ENCODE measurements around the gene PITRM1.

The PITRM1 gene

DNA sequence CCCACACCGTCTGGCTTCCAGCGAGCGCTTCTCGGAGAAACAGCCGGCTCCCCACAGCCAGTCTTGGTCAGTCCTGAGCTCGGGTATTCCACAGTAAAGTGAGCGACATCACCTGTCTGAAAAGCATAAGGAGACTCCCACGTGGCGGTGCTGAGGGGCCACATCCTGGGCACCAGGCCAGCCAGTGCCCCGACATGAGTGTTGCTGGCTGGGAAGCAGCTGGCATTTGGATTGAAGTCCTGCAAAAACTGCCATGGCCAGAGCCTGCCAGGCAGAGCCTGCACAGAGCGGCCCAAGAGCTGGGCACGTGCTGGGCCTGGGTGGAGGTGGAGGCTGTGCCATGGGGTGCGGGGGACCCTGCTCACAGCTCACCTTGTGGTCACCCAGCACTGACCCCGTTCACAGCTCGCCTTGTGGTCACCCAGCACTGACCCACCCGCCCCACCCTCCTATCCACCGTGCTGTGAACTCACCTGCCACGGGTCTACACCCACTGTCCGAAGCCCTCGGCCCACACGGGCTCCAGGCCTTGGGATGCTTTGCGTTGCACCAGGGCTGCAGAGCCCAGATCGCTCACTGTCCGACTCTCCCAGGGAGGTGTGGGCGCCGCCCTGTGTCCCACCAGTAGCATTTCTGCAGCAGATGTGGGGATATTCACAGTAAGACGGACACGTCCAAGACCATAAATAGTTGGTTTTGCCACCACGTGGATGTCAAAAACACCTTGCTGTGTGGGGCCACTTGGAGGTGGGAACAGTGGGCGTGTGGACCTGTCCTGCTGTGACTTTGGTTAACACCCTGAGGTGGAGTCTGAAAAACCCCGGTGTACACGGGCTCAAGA, 48.8 kb downstream of the PITRM1 start:
- no peak for TF ChIP-seq POLR2A (IDR thresholded peaks at IDR 0.05; ENCODE audit: low read depth, low read length)
- no peak for TF ChIP-seq TAF1 (IDR thresholded peaks at IDR 0.05; ENCODE audit: borderline replicate concordance, low read depth, low read length)
- no peak for DNase-seq (ENCODE audit: insufficient read length)
- FAIRE-seq = no peak

DNA sequence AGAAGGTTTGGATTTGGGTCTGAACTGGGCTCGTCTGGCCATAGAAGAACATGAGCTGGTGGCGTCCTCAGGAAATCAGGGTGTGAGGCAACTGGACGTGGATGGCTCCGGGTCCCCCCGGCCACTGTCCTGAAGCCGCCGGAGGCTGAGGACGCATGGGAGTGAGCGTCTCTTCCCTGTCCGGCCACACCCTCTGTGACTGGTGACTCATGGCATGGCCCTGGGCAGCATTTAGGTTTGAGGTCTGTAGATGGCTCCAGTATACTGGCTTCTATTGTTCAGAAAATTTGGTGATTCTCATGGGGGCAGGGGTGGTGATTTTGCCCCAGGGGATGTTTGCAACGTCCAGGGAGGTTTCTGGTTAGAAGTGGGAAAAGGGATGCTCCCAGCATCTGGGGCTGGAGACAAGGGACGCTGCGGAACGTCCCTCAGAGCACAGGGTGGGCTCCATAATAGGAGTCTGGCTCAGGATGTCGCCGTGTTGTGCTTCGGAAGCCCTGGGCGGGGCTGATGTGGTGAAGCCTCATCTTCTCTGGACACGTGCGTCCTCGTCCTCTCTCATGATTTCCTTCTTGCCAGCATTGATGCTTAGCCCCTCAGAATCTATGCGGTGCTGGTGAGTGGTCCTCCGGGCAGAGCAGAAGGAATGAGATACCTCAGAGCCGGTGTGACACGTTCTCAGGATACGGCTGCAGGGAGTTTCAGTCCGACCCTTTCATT, 49.9 kb downstream of the PITRM1 start:
- FAIRE-seq = no peak
- TF ChIP-seq POLR2AphosphoS5 (IDR thresholded peaks at IDR 0.05; ENCODE audit: low read depth, low read length) (no peak), TAF1 (IDR thresholded peaks at IDR 0.05; ENCODE audit: borderline replicate concordance, low read depth, low read length) (no peak), POLR2A (IDR thresholded peaks at IDR 0.05; ENCODE audit: low read depth, low read length) (no peak)
- no peak for DNase-seq (ENCODE audit: insufficient read length)

DNA sequence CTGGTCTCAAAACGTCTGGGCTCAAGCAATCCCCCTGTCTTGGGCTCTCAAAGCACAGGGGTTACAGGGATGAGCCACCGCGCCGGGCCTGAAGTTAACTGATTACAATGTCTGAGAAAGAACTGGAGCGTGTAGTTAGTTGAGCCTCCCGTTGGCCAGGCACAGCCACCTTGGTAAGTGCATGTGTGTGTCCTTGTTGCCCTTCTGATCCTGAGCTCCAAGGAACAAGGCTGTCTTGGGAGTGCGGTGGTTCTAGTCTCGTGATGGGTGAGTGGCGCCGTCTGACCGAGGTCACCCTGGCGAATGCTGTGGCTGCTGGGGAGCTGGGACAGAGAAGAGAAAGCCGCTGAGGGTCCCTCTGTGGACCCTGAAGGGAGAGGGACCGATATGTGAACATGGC, 50.5 kb downstream of the PITRM1 start:
- FAIRE-seq (no peak), DNase-seq (ENCODE audit: insufficient read length) (no peak)
- TF ChIP-seq POLR2AphosphoS5 (IDR thresholded peaks at IDR 0.05; ENCODE audit: low read depth, low read length) (no peak), POLR2A (IDR thresholded peaks at IDR 0.05; ENCODE audit: low read depth, low read length) (no peak), TAF1 (IDR thresholded peaks at IDR 0.05; ENCODE audit: borderline replicate concordance, low read depth, low read length) (no peak)

DNA sequence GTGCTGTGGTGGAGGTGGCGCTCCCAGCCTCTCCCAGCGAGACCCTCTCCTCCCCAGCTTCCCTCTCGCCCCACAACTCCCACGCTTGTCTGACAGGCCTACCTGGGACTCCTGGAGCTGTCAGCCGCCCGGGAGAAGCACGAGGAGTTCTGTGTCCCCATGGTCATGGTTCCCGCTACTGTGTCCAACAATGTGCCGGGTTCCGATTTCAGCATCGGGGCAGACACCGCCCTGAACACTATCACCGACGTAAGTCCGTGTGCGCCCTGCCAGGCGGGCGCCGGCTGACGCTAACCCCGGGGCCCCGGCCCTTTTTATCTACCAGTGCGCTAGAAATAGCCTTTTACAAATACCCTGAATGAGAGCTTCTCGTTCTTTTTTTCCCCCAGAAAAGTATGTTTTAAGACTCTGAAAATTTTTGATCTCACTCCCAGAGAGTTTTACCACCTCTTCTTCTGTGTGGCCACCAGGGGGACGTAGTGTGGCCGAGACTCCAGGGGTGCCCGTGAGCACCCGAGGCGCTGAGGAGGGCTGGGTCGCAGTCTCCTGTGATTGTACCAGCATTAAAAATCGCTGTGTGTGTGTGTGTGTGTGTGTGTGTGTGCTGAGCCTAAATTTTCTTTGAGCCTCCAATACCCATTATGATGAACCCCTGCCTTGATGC, 52.7 kb downstream of the PITRM1 start:
- no peak for FAIRE-seq
- TF ChIP-seq TAF1 (IDR thresholded peaks at IDR 0.05; ENCODE audit: borderline replicate concordance, low read depth, low read length) (no peak), POLR2AphosphoS5 (IDR thresholded peaks at IDR 0.05; ENCODE audit: low read depth, low read length) (no peak), POLR2A (IDR thresholded peaks at IDR 0.05; ENCODE audit: low read depth, low read length) (no peak)
- DNase-seq (ENCODE audit: insufficient read length) = no peak

GRCh38 chr10:3118641-3119091, 53.9 kb downstream of the PITRM1 start:
- TF ChIP-seq POLR2A (IDR thresholded peaks at IDR 0.05; ENCODE audit: low read depth, low read length) = no peak
- no peak for TF ChIP-seq POLR2AphosphoS5 (IDR thresholded peaks at IDR 0.05; ENCODE audit: low read depth, low read length)
- TF ChIP-seq TAF1 (IDR thresholded peaks at IDR 0.05; ENCODE audit: borderline replicate concordance, low read depth, low read length) = no peak
- DNase-seq (ENCODE audit: insufficient read length) (no peak), FAIRE-seq (no peak)

GRCh38 chr10:3117486-3117885, 55.1 kb downstream of the PITRM1 start:
- DNase-seq (ENCODE audit: insufficient read length) (no peak), FAIRE-seq (no peak)
- TF ChIP-seq POLR2AphosphoS5 (IDR thresholded peaks at IDR 0.05; ENCODE audit: low read depth, low read length) = no peak

DNA sequence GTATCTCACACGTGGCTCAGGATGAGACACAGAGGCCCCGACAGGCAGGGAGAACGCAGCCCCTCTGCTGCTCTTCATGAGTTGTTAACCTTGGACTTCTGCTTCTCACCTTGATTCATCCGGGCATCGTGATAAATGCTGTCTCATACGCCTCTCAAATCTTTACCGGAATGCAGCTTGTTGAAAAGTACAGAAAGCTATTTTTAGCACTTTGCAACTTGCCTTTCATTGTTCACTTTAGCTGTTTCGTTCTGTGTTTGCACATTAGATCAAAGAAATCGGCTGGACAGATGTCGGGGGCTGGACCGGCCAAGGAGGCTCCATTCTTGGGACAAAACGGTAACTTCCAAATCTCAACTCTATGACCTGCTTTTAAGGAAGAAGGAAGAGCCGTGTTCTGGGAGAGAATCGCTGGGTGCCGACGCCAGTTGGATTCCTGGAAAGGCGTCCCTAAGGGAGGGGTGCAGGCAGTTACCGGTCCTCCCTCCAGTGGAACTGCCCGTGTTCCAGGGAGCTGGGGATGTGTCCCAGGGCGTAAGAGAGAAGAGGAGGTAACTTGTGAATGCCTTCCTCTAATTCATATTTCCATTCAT, 56.0 kb downstream of the PITRM1 start:
- no peak for FAIRE-seq
- TF ChIP-seq POLR2AphosphoS5 (IDR thresholded peaks at IDR 0.05; ENCODE audit: low read depth, low read length) (no peak), TAF1 (IDR thresholded peaks at IDR 0.05; ENCODE audit: borderline replicate concordance, low read depth, low read length) (no peak), POLR2A (IDR thresholded peaks at IDR 0.05; ENCODE audit: low read depth, low read length) (no peak)
- no peak for DNase-seq (ENCODE audit: insufficient read length)

GRCh38 chr10:3115685-3116084, 56.9 kb downstream of the PITRM1 start:
- TF ChIP-seq POLR2AphosphoS5 (IDR thresholded peaks at IDR 0.05; ENCODE audit: low read depth, low read length) = no peak
- TF ChIP-seq TAF1 (IDR thresholded peaks at IDR 0.05; ENCODE audit: borderline replicate concordance, low read depth, low read length) = no peak
- no peak for TF ChIP-seq POLR2A (IDR thresholded peaks at IDR 0.05; ENCODE audit: low read depth, low read length)
- DNase-seq (ENCODE audit: insufficient read length) = no peak
- FAIRE-seq = no peak

- FAIRE-seq (no peak), DNase-seq (ENCODE audit: insufficient read length) (no peak)
- TF ChIP-seq POLR2A (IDR thresholded peaks at IDR 0.05; ENCODE audit: low read depth, low read length) (no peak), POLR2AphosphoS5 (IDR thresholded peaks at IDR 0.05; ENCODE audit: low read depth, low read length) (no peak), TAF1 (IDR thresholded peaks at IDR 0.05; ENCODE audit: borderline replicate concordance, low read depth, low read length) (no peak)
Measured at GRCh38 chr10:3113343-3113720, 59.2 kb downstream of the PITRM1 start.

- no peak for DNase-seq (ENCODE audit: insufficient read length)
- no peak for FAIRE-seq
- TF ChIP-seq TAF1 (IDR thresholded peaks at IDR 0.05; ENCODE audit: borderline replicate concordance, low read depth, low read length) = no peak
- no peak for TF ChIP-seq POLR2AphosphoS5 (IDR thresholded peaks at IDR 0.05; ENCODE audit: low read depth, low read length)
- TF ChIP-seq POLR2A (IDR thresholded peaks at IDR 0.05; ENCODE audit: low read depth, low read length) = no peak
Measured at GRCh38 chr10:3111621-3112163, 60.9 kb downstream of the PITRM1 start.
